ENCODE results near the gene SALL3.

SALL3 gene

DNA sequence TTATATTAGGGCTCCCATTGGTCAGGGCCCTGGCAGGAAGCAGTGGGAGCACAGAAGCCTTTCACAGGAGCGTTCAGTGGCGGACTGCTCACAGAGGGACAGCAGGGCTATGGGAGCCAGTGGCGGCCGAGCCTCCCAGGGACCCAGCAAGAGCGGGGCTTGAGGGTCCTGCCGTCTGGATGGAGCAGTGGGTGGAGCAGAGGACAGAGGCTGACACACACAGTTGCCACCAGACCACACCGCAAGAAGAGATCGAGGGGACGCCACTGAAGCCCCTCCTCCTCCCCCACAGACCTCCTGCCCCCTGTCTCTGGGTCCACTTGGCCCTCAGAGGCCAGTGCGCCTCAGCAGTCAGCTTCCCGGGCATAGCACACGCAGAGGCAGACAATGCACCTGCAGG, 39.3 kb downstream of the SALL3 start:
- H2BK15ac ChIP-seq (ENCODE audit: low read depth, poor library complexity, severe bottlenecking): no peak overlapping the region
- no peak overlapping the region for H3K23ac ChIP-seq (ENCODE audit: low read length in 2 of 2)
- H3K27ac ChIP-seq (ENCODE audit: low read length, poor library complexity, severe bottlenecking): no peak overlapping the region
- 86% methylated on average over 12 of the region's 12 CpGs for WGBS
- no peak overlapping the region for H3K9ac ChIP-seq (ENCODE audit: low read length)
- no peak overlapping the region for H4K8ac ChIP-seq (ENCODE audit: low read length)
- no peak overlapping the region for H2BK12ac ChIP-seq (ENCODE audit: low read length in 2 of 2)
- H3K14ac ChIP-seq (ENCODE audit: low read length in 2 of 2): no peak overlapping the region
- no peak overlapping the region for H2AK5ac ChIP-seq (ENCODE audit: low read length, severe bottlenecking)
- no peaks in the 10 kb centered on the region for H3K36me3 ChIP-seq (ENCODE audit: control insufficient read depth in 1 of 2, insufficient read depth in 2 of 2, low read depth in 1 of 2, low read length in 2 of 2)
- H3K4me2 ChIP-seq (ENCODE audit: low read length, poor library complexity, severe bottlenecking): no peak overlapping the region
- no peak overlapping the region for H3K18ac ChIP-seq (ENCODE audit: low read depth in 1 of 2, low read length in 2 of 2)
- H3K27me3 ChIP-seq (ENCODE audit: control insufficient read depth in 1 of 2, insufficient read depth in 1 of 2, low read length in 2 of 2): no peaks in the 10 kb centered on the region
- DNase-seq: no peak
- no peak overlapping the region for H2BK120ac ChIP-seq (ENCODE audit: low read depth, low read length)
- no peak overlapping the region for H2AFZ ChIP-seq (ENCODE audit: low read depth, low read length)
- no peak overlapping the region for H2BK5ac ChIP-seq (ENCODE audit: low read depth, low read length, poor library complexity, severe bottlenecking)
- H3K4ac ChIP-seq (ENCODE audit: low read depth in 1 of 2, low read length in 2 of 2): no peak overlapping the region
- H3K4me1 ChIP-seq (ENCODE audit: control insufficient read depth, insufficient read depth, low read depth, low read length): no peaks in the 10 kb centered on the region
- no peaks in the 10 kb centered on the region for H3K79me1 ChIP-seq (replicated peaks; ENCODE audit: low read length, poor library complexity, severe bottlenecking)
- no peaks in the 10 kb centered on the region for H3K9me3 ChIP-seq (ENCODE audit: control insufficient read depth, low read length)
- no peak overlapping the region for H3K4me3 ChIP-seq (ENCODE audit: insufficient read depth in 1 of 2, low read depth in 1 of 2, low read length in 2 of 2)
- H4K91ac ChIP-seq (ENCODE audit: low read length): no peak overlapping the region

- WGBS: 77% methylated on average over 7 of the region's 7 CpGs
- H3K23ac ChIP-seq (ENCODE audit: low read length in 2 of 2): no peak overlapping the region
Observed at GRCh38 chr18:79019881-79020280, 40.3 kb downstream of the SALL3 start.

DNA sequence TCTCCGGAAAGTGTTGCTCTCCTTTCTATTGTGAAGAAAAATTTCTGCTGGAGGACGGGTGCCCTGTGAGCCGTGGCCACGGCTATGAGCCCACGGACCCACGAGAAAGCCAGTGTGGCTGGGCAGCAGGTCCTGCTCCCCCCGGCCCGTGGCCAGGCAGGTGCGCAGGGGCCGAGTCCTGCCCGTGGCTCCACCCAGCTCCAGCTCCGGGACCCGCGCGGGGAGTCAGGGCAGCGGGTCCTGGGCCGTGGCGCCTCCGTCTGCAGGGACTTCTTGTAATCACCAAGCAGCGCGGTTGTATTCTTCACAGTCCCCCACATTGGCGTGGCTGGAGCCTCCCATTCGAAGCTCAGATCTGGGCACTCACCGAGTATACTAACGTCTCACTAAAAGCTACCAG, 43.0 kb downstream of the SALL3 start:
- no peak for DNase-seq
- H3K27me3 ChIP-seq (ENCODE audit: control insufficient read depth in 1 of 2, insufficient read depth in 1 of 2, low read length in 2 of 2): no peaks in the 10 kb centered on the region
- H3K9me3 ChIP-seq (ENCODE audit: control insufficient read depth, low read length): no peaks in the 10 kb centered on the region
- no peaks in the 10 kb centered on the region for H3K36me3 ChIP-seq (ENCODE audit: control insufficient read depth in 1 of 2, insufficient read depth in 2 of 2, low read depth in 1 of 2, low read length in 2 of 2)
- no peak overlapping the region for H2BK15ac ChIP-seq (ENCODE audit: low read depth, poor library complexity, severe bottlenecking)
- no peak overlapping the region for H3K27ac ChIP-seq (ENCODE audit: low read length, poor library complexity, severe bottlenecking)
- H3K4me3 ChIP-seq (ENCODE audit: insufficient read depth in 1 of 2, low read depth in 1 of 2, low read length in 2 of 2): no peak overlapping the region
- H2BK120ac ChIP-seq (ENCODE audit: low read depth, low read length): no peak overlapping the region
- WGBS: 92% methylated on average over 25 of the region's 25 CpGs
- no peak overlapping the region for H4K91ac ChIP-seq (ENCODE audit: low read length)
- no peak overlapping the region for H2BK5ac ChIP-seq (ENCODE audit: low read depth, low read length, poor library complexity, severe bottlenecking)
- H3K4me1 ChIP-seq (ENCODE audit: control insufficient read depth, insufficient read depth, low read depth, low read length): no peaks in the 10 kb centered on the region
- H3K14ac ChIP-seq (ENCODE audit: low read length in 2 of 2): no peak overlapping the region
- no peak overlapping the region for H3K4ac ChIP-seq (ENCODE audit: low read depth in 1 of 2, low read length in 2 of 2)
- no peak overlapping the region for H2AK5ac ChIP-seq (ENCODE audit: low read length, severe bottlenecking)
- no peaks in the 10 kb centered on the region for H3K79me1 ChIP-seq (replicated peaks; ENCODE audit: low read length, poor library complexity, severe bottlenecking)
- no peak overlapping the region for H3K18ac ChIP-seq (ENCODE audit: low read depth in 1 of 2, low read length in 2 of 2)
- no peak overlapping the region for H4K8ac ChIP-seq (ENCODE audit: low read length)
- no peak overlapping the region for H3K9ac ChIP-seq (ENCODE audit: low read length)
- H2AFZ ChIP-seq (ENCODE audit: low read depth, low read length): no peak overlapping the region
- H2BK12ac ChIP-seq (ENCODE audit: low read length in 2 of 2): no peak overlapping the region
- H3K4me2 ChIP-seq (ENCODE audit: low read length, poor library complexity, severe bottlenecking): no peak overlapping the region
- H3K23ac ChIP-seq (ENCODE audit: low read length in 2 of 2): no peak overlapping the region

More at GRCh38 chr18:79019881-79020280, 40.3 kb downstream of the SALL3 start:
- Histone ChIP-seq H3K27me3 (ENCODE audit: control insufficient read depth in 1 of 2, insufficient read depth in 1 of 2, low read length in 2 of 2) (no peaks in the 10 kb centered on the region), H3K9ac (ENCODE audit: low read length) (no peak overlapping the region), H3K9me3 (ENCODE audit: control insufficient read depth, low read length) (no peaks in the 10 kb centered on the region), H2BK5ac (ENCODE audit: low read depth, low read length, poor library complexity, severe bottlenecking) (no peak overlapping the region), H3K14ac (ENCODE audit: low read length in 2 of 2) (no peak overlapping the region), H3K36me3 (ENCODE audit: control insufficient read depth in 1 of 2, insufficient read depth in 2 of 2, low read depth in 1 of 2, low read length in 2 of 2) (no peaks in the 10 kb centered on the region), H2BK12ac (ENCODE audit: low read length in 2 of 2) (no peak overlapping the region), H2AFZ (ENCODE audit: low read depth, low read length) (no peak overlapping the region), H3K4me3 (ENCODE audit: insufficient read depth in 1 of 2, low read depth in 1 of 2, low read length in 2 of 2) (no peak overlapping the region), H3K18ac (ENCODE audit: low read depth in 1 of 2, low read length in 2 of 2) (no peak overlapping the region), H3K27ac (ENCODE audit: low read length, poor library complexity, severe bottlenecking) (no peak overlapping the region), H3K4me1 (ENCODE audit: control insufficient read depth, insufficient read depth, low read depth, low read length) (no peaks in the 10 kb centered on the region), H3K4me2 (ENCODE audit: low read length, poor library complexity, severe bottlenecking) (no peak overlapping the region), H3K4ac (ENCODE audit: low read depth in 1 of 2, low read length in 2 of 2) (no peak overlapping the region), H3K79me1 (replicated peaks; ENCODE audit: low read length, poor library complexity, severe bottlenecking) (no peaks in the 10 kb centered on the region), H4K8ac (ENCODE audit: low read length) (no peak overlapping the region), H2BK120ac (ENCODE audit: low read depth, low read length) (no peak overlapping the region), H2BK15ac (ENCODE audit: low read depth, poor library complexity, severe bottlenecking) (no peak overlapping the region), H2AK5ac (ENCODE audit: low read length, severe bottlenecking) (no peak overlapping the region), H4K91ac (ENCODE audit: low read length) (no peak overlapping the region)
- no peak for DNase-seq

DNA sequence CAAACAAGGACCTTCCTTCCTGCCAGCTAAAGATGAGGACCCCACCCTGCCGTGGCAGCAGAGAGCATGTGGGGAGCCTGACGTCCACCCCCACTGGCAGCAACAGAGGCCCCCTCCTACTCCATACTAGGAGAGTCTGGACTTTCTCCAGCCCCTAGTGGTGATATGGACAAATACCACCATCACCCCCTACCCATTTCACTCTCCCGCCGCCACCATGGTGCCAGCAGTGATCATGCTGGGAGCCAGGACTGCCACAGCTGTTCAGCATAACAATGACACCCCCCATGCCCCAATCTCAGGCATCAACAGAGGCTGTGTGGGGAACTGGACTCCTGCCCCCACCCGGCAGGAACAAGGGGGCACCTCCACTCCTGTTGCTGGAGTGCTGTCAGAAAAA, 46.9 kb downstream of the SALL3 start:
- H2AK5ac ChIP-seq (ENCODE audit: low read length, severe bottlenecking): no peak overlapping the region
- DNase-seq: no peak
- H3K18ac ChIP-seq (ENCODE audit: low read depth in 1 of 2, low read length in 2 of 2): no peak overlapping the region
- H2BK120ac ChIP-seq (ENCODE audit: low read depth, low read length): no peak overlapping the region
- H3K14ac ChIP-seq (ENCODE audit: low read length in 2 of 2): no peak overlapping the region
- no peak overlapping the region for H2BK12ac ChIP-seq (ENCODE audit: low read length in 2 of 2)
- H3K27ac ChIP-seq (ENCODE audit: low read length, poor library complexity, severe bottlenecking): no peak overlapping the region
- no peaks in the 10 kb centered on the region for H3K27me3 ChIP-seq (ENCODE audit: control insufficient read depth in 1 of 2, insufficient read depth in 1 of 2, low read length in 2 of 2)
- H2BK5ac ChIP-seq (ENCODE audit: low read depth, low read length, poor library complexity, severe bottlenecking): no peak overlapping the region
- no peak overlapping the region for H4K91ac ChIP-seq (ENCODE audit: low read length)
- no peaks in the 10 kb centered on the region for H3K79me1 ChIP-seq (replicated peaks; ENCODE audit: low read length, poor library complexity, severe bottlenecking)
- H3K9ac ChIP-seq (ENCODE audit: low read length): no peak overlapping the region
- peaks cover 1% of the 10 kb centered on the region for H3K4me1 ChIP-seq (ENCODE audit: control insufficient read depth, insufficient read depth, low read depth, low read length)
- H3K36me3 ChIP-seq (ENCODE audit: control insufficient read depth in 1 of 2, insufficient read depth in 2 of 2, low read depth in 1 of 2, low read length in 2 of 2): no peaks in the 10 kb centered on the region
- H3K4ac ChIP-seq (ENCODE audit: low read depth in 1 of 2, low read length in 2 of 2): no peak overlapping the region
- H3K4me3 ChIP-seq (ENCODE audit: insufficient read depth in 1 of 2, low read depth in 1 of 2, low read length in 2 of 2): no peak overlapping the region
- peaks cover 10% of the 10 kb centered on the region for H3K9me3 ChIP-seq (ENCODE audit: control insufficient read depth, low read length)
- no peak overlapping the region for H3K4me2 ChIP-seq (ENCODE audit: low read length, poor library complexity, severe bottlenecking)
- no peak overlapping the region for H3K23ac ChIP-seq (ENCODE audit: low read length in 2 of 2)
- 20% methylated on average over 5 of the region's 5 CpGs for WGBS
- H2BK15ac ChIP-seq (ENCODE audit: low read depth, poor library complexity, severe bottlenecking): no peak overlapping the region
- no peak overlapping the region for H2AFZ ChIP-seq (ENCODE audit: low read depth, low read length)
- H4K8ac ChIP-seq (ENCODE audit: low read length): no peak overlapping the region

All from mesenchymal stem cell (in vitro differentiated cells and primary cell).